ENCODE measurements around the gene VANGL1. TPM values are rescaled to one million over a fixed set of nuclear protein-coding genes. Genes with fewer than 3 reads are reported as not detected.

Gene VANGL1
- total RNA-seq, 2 experiments from 2014 or later = 2.4 to 2.9 TPM

- Mint-ChIP-seq H3K27ac (no peak overlapping the region), H3K9me3 (no peaks in the 10 kb centered on the region), H3K27me3 (peaks cover 19% of the 10 kb centered on the region), H3K36me3 (no peaks in the 10 kb centered on the region), H3K4me3 (no peak overlapping the region), H3K4me1 (no peaks in the 10 kb centered on the region)
- no peak for DNase-seq
These were observed 77.5 kb downstream of the VANGL1 start for GRCh38 chr1:115719285-115719684.

- Mint-ChIP-seq H3K9me3 (no peaks in the 10 kb centered on the region), H3K27me3 (peaks cover 15% of the 10 kb centered on the region), H3K4me1 (no peaks in the 10 kb centered on the region), H3K4me3 (no peak overlapping the region), H3K27ac (no peak overlapping the region), H3K36me3 (no peaks in the 10 kb centered on the region)
- DNase-seq = no peak
These were observed 80.5 kb downstream of the VANGL1 start for GRCh38 chr1:115722221-115722620.

- H3K9me3 Mint-ChIP-seq = no peaks in the 10 kb centered on the region
- no peak for DNase-seq
- H3K27ac Mint-ChIP-seq = no peak overlapping the region
- peaks cover 7% of the 10 kb centered on the region for H3K27me3 Mint-ChIP-seq
- no peaks in the 10 kb centered on the region for H3K36me3 Mint-ChIP-seq
- H3K4me1 Mint-ChIP-seq = no peaks in the 10 kb centered on the region
- no peak overlapping the region for H3K4me3 Mint-ChIP-seq
These were observed 82.0 kb downstream of the VANGL1 start for GRCh38 chr1:115723756-115724155.

GRCh38 chr1:115725600-115725999 is 83.8 kb downstream of the VANGL1 start:
- Mint-ChIP-seq H3K4me3 (no peak overlapping the region), H3K4me1 (no peaks in the 10 kb centered on the region), H3K36me3 (no peaks in the 10 kb centered on the region), H3K27ac (no peak overlapping the region), H3K9me3 (no peaks in the 10 kb centered on the region), H3K27me3 (peaks cover 7% of the 10 kb centered on the region)
- DNase-seq = no peak

GRCh38 chr1:115726161-115726560 is 84.4 kb downstream of the VANGL1 start:
- Mint-ChIP-seq H3K36me3 (no peaks in the 10 kb centered on the region), H3K9me3 (no peaks in the 10 kb centered on the region), H3K27me3 (peaks cover 7% of the 10 kb centered on the region), H3K27ac (no peak overlapping the region), H3K4me3 (no peak overlapping the region), H3K4me1 (no peaks in the 10 kb centered on the region)
- no peak for DNase-seq

- Mint-ChIP-seq H3K27ac (no peak overlapping the region), H3K4me3 (no peak overlapping the region), H3K9me3 (no peaks in the 10 kb centered on the region), H3K36me3 (no peaks in the 10 kb centered on the region), H3K27me3 (peaks cover 7% of the 10 kb centered on the region), H3K4me1 (no peaks in the 10 kb centered on the region)
- no peak for DNase-seq
These were observed 84.8 kb downstream of the VANGL1 start for GRCh38 chr1:115726570-115726969.

GRCh38 chr1:115727706-115728249 is 86.0 kb downstream of the VANGL1 start:
- no peaks in the 10 kb centered on the region for H3K9me3 Mint-ChIP-seq
- no peak overlapping the region for H3K27ac Mint-ChIP-seq
- H3K27me3 Mint-ChIP-seq = peaks cover 6% of the 10 kb centered on the region
- H3K36me3 Mint-ChIP-seq = no peaks in the 10 kb centered on the region
- no peak overlapping the region for H3K4me3 Mint-ChIP-seq
- H3K4me1 Mint-ChIP-seq = no peaks in the 10 kb centered on the region
- no peak for DNase-seq

GRCh38 chr1:115728341-115728740 is 86.6 kb downstream of the VANGL1 start:
- H3K4me1 Mint-ChIP-seq = no peaks in the 10 kb centered on the region
- peaks cover 7% of the 10 kb centered on the region for H3K27me3 Mint-ChIP-seq
- DNase-seq = no peak
- no peak overlapping the region for H3K4me3 Mint-ChIP-seq
- no peaks in the 10 kb centered on the region for H3K9me3 Mint-ChIP-seq
- no peak overlapping the region for H3K27ac Mint-ChIP-seq
- no peaks in the 10 kb centered on the region for H3K36me3 Mint-ChIP-seq

GRCh38 chr1:115729756-115730155 is 88.0 kb downstream of the VANGL1 start:
- Mint-ChIP-seq H3K36me3 (no peaks in the 10 kb centered on the region), H3K4me3 (no peak overlapping the region), H3K9me3 (no peaks in the 10 kb centered on the region), H3K4me1 (no peaks in the 10 kb centered on the region), H3K27me3 (peaks cover 3% of the 10 kb centered on the region), H3K27ac (no peak overlapping the region)
- DNase-seq = no peak

- H3K4me1 Mint-ChIP-seq = no peaks in the 10 kb centered on the region
- H3K27ac Mint-ChIP-seq = no peak overlapping the region
- no peaks in the 10 kb centered on the region for H3K9me3 Mint-ChIP-seq
- no peak for DNase-seq
- H3K4me3 Mint-ChIP-seq = no peak overlapping the region
- H3K36me3 Mint-ChIP-seq = no peaks in the 10 kb centered on the region
- H3K27me3 Mint-ChIP-seq = peaks cover 8% of the 10 kb centered on the region
These were observed 90.5 kb downstream of the VANGL1 start for GRCh38 chr1:115732316-115732715.

- Mint-ChIP-seq H3K9me3 (no peaks in the 10 kb centered on the region), H3K4me1 (no peaks in the 10 kb centered on the region), H3K4me3 (no peak overlapping the region), H3K36me3 (no peaks in the 10 kb centered on the region), H3K27me3 (peaks cover 9% of the 10 kb centered on the region), H3K27ac (no peak overlapping the region)
- DNase-seq = no peak
These were observed 99.0 kb downstream of the VANGL1 start for GRCh38 chr1:115740811-115741210.

- Mint-ChIP-seq H3K4me1 (no peaks in the 10 kb centered on the region), H3K36me3 (no peaks in the 10 kb centered on the region), H3K27ac (no peak overlapping the region), H3K9me3 (no peaks in the 10 kb centered on the region), H3K27me3 (peaks cover 12% of the 10 kb centered on the region), H3K4me3 (no peak overlapping the region)
- DNase-seq = no peak
These were observed 103.0 kb downstream of the VANGL1 start for GRCh38 chr1:115744646-115745275.

GRCh38 chr1:115746021-115746690 is 104.4 kb downstream of the VANGL1 start:
- H3K4me3 Mint-ChIP-seq = no peak overlapping the region
- no peak for DNase-seq
- no peaks in the 10 kb centered on the region for H3K4me1 Mint-ChIP-seq
- no peaks in the 10 kb centered on the region for H3K9me3 Mint-ChIP-seq
- H3K27ac Mint-ChIP-seq = no peak overlapping the region
- no peaks in the 10 kb centered on the region for H3K36me3 Mint-ChIP-seq
- H3K27me3 Mint-ChIP-seq = peaks cover 17% of the 10 kb centered on the region

Measured in activated naive CD8-positive, alpha-beta T cell treated with anti-CD3 and anti-CD28 coated beads for 36 hours (primary cell).